Neural progenitor cell (in vitro differentiated cells): Measurements from ENCODE around the gene ZNF311. TPM values are rescaled to one million over a fixed set of nuclear protein-coding genes. Genes with fewer than 3 reads are reported as not detected.
"Not testable (repeated sequence)": the region's sequence is repeated elsewhere in the genome, so short reads cannot be mapped to it uniquely, and the experiment has no call there.

ENCODE experiments used
- DNase-seq: peaks from one replicate; pipeline ENCODE4 v3.0.0-alpha.2; 2016; ENCODE audit warnings: low spot score
- H2AFZ ChIP-seq: fragments of 200-600 bp; sonication (generic); replicated peaks from 2 replicates; pipeline ENCODE4 v1.6.1; 2016; ENCODE audit warnings: antibody characterized with exemption
- H3F3A ChIP-seq: fragments of 200-600 bp; sonication (generic); 2 replicates; pipeline ENCODE4 v1.6.1; 2016; ENCODE audit warnings: antibody characterized with exemption, low read depth
- H3K27ac ChIP-seq: fragments of 200-600 bp; sonication (generic); 2 replicates; pipeline ENCODE4 v1.5.1; 2016; ENCODE audit warnings: mild to moderate bottlenecking
- H3K27me3 ChIP-seq: fragments of 200-600 bp; sonication (generic); 2 replicates; pipeline ENCODE4 v1.6.1; 2016; ENCODE audit warnings: mild to moderate bottlenecking, moderate library complexity
- H3K36me3 ChIP-seq: fragments of 200-600 bp; sonication (generic); 2 replicates; pipeline ENCODE4 v1.5.1; 2016
- H3K4me1 ChIP-seq: fragments of 200-600 bp; sonication (generic); 2 replicates; pipeline ENCODE4 v1.6.1; 2016; ENCODE audit warnings: mixed run types
- H3K4me2 ChIP-seq: fragments of 200-600 bp; sonication (generic); 2 replicates; pipeline ENCODE4 v1.6.1; 2016
- H3K4me3 ChIP-seq: fragments of 200-600 bp; sonication (generic); 2 replicates; pipeline ENCODE4 v1.5.1; 2016
- H3K79me2 ChIP-seq: fragments of 200-600 bp; sonication (generic); 2 replicates; pipeline ENCODE4 v1.6.1; 2016; ENCODE audit warnings: low read depth
- H3K9ac ChIP-seq: fragments of 200-600 bp; sonication (generic); 2 replicates; pipeline ENCODE4 v1.6.1; 2016
- H3K9me3 ChIP-seq: fragments of 200-600 bp; sonication (generic); 2 replicates; pipeline ENCODE4 v1.5.1; 2016; ENCODE audit warnings: low read depth
- H4K20me1 ChIP-seq: fragments of 200-600 bp; sonication (generic); 2 replicates; pipeline ENCODE4 v1.6.1; 2016; ENCODE audit warnings: low read depth
- H3K27ac Mint-ChIP-seq: 3 replicates; pipeline ENCODE4 v1.8.0; 2021; ENCODE audit warnings: mixed read lengths
- H3K27me3 Mint-ChIP-seq: 2 replicates; pipeline ENCODE4 v1.8.0; 2022; ENCODE audit warnings: low read depth, mild to moderate bottlenecking, inconsistent platforms, moderate library complexity, mixed read lengths; ENCODE audit not compliant: insufficient read depth
- H3K36me3 Mint-ChIP-seq: 3 replicates; pipeline ENCODE4 v1.8.0; 2021; ENCODE audit warnings: mixed read lengths
- H3K4me1 Mint-ChIP-seq: 3 replicates; pipeline ENCODE4 v1.8.0; 2021; ENCODE audit warnings: mixed read lengths
- H3K4me3 Mint-ChIP-seq: 3 replicates; pipeline ENCODE4 v1.8.0; 2021; ENCODE audit warnings: mild to moderate bottlenecking, moderate library complexity, mixed read lengths
- H3K9me3 Mint-ChIP-seq: 3 replicates; pipeline ENCODE4 v1.8.0; 2020; ENCODE audit warnings: mixed read lengths
- CTCF ChIP-seq: fragments of 200-600 bp; sonication (generic); IDR thresholded peaks from 2 replicates; pipeline ENCODE4 v1.5.1; 2017; ENCODE audit warnings: antibody characterized with exemption, mild to moderate bottlenecking
- EZH2 ChIP-seq: fragments of 200-600 bp; sonication (generic); IDR thresholded peaks from 2 replicates; pipeline ENCODE4 v1.6.1; 2017; ENCODE audit warnings: antibody characterized with exemption, mild to moderate bottlenecking, moderate library complexity
- EZH2phosphoT487 ChIP-seq: fragments of 200-600 bp; sonication (generic); IDR thresholded peaks from 2 replicates; pipeline ENCODE4 v1.6.1; 2017; ENCODE audit warnings: antibody characterized with exemption
- total RNA-seq: library from RNA; depleted of rRNA; stranded (reverse); fragments of >200 nt; gene quantifications from 2 replicates; pipeline ENCODE4 v1.2.3, GENCODE V29; 2015; ENCODE audit warnings: low replicate concordance

Gene ZNF311
- total RNA-seq, 1 donor from 2014 or later = 1.9 TPM

GRCh38 chr6:28956331-28956730 is 48.8 kb downstream of the ZNF311 start:
- no peak overlapping the region for H3K27ac ChIP-seq
- H3K4me1 Mint-ChIP-seq = peaks cover 10% of the 10 kb centered on the region

GRCh38 chr6:28953585-28954258 is 51.4 kb downstream of the ZNF311 start:
- peaks cover 4% of the 10 kb centered on the region for H3K36me3 Mint-ChIP-seq
- peak overlapping the region; percentile 98 for H2AFZ ChIP-seq
- H3K27ac Mint-ChIP-seq = peak overlapping the region; percentile 30
- H3K9me3 Mint-ChIP-seq = peaks cover 8% of the 10 kb centered on the region
- peaks cover 10% of the 10 kb centered on the region for H3K27me3 ChIP-seq
- no peaks in the 10 kb centered on the region for H3K9me3 ChIP-seq
- TF ChIP-seq EZH2 (no peak), EZH2phosphoT487 (no peak), CTCF (no peak)
- H3K4me2 ChIP-seq = peak overlapping the region; percentile 82
- H3K4me3 Mint-ChIP-seq = peak overlapping the region; percentile 95
- H4K20me1 ChIP-seq = no peaks in the 10 kb centered on the region
- no peak overlapping the region for H3K9ac ChIP-seq
- no peaks in the 10 kb centered on the region for H3K36me3 ChIP-seq
- H3F3A ChIP-seq = peaks cover 4% of the 10 kb centered on the region
- peaks cover 20% of the 10 kb centered on the region for H3K4me1 Mint-ChIP-seq
- peak; percentile 54 for DNase-seq
- no peaks in the 10 kb centered on the region for H3K79me2 ChIP-seq
- no peaks in the 10 kb centered on the region for H3K4me1 ChIP-seq
- peaks cover 27% of the 10 kb centered on the region for H3K27me3 Mint-ChIP-seq
- no peak overlapping the region for H3K27ac ChIP-seq
- peak overlapping the region; percentile 91 for H3K4me3 ChIP-seq

More at GRCh38 chr6:28956331-28956730, 48.8 kb downstream of the ZNF311 start:
- Mint-ChIP-seq H3K4me3 (no peak overlapping the region), H3K27me3 (peaks cover 21% of the 10 kb centered on the region), H3K27ac (no peak overlapping the region), H3K36me3 (no peaks in the 10 kb centered on the region), H3K9me3 (peaks cover 14% of the 10 kb centered on the region)
- H3K27me3 ChIP-seq = peaks cover 10% of the 10 kb centered on the region
- H3K36me3 ChIP-seq = no peaks in the 10 kb centered on the region
- H3K9me3 ChIP-seq = no peaks in the 10 kb centered on the region
- H3K79me2 ChIP-seq = no peaks in the 10 kb centered on the region
- no peak overlapping the region for H3K4me3 ChIP-seq
- H3F3A ChIP-seq = peaks cover 4% of the 10 kb centered on the region
- TF ChIP-seq CTCF = no peak
- no peak for TF ChIP-seq EZH2
- no peak for TF ChIP-seq EZH2phosphoT487
- peak overlapping the region; percentile 66 for H2AFZ ChIP-seq
- H4K20me1 ChIP-seq = no peaks in the 10 kb centered on the region
- H3K9ac ChIP-seq = no peak overlapping the region
- no peak for DNase-seq
- H3K4me2 ChIP-seq = no peak overlapping the region
- H3K4me1 ChIP-seq = no peaks in the 10 kb centered on the region

GRCh38 chr6:28953039-28953584 is 52.0 kb downstream of the ZNF311 start:
- Histone ChIP-seq H3K27me3 (peaks cover 10% of the 10 kb centered on the region), H3K9me3 (no peaks in the 10 kb centered on the region), H3K4me1 (no peaks in the 10 kb centered on the region), H3K36me3 (no peaks in the 10 kb centered on the region), H3K9ac (no peak overlapping the region), H3K4me3 (peak overlapping the region; percentile 91), H3K4me2 (peak overlapping the region; percentile 82), H4K20me1 (no peaks in the 10 kb centered on the region), H3F3A (peaks cover 4% of the 10 kb centered on the region), H3K79me2 (no peaks in the 10 kb centered on the region), H2AFZ (peak overlapping the region; percentile 98), H3K27ac (no peak overlapping the region)
- Mint-ChIP-seq H3K27ac (peak overlapping the region; percentile 39), H3K4me3 (peak overlapping the region; percentile 95), H3K4me1 (peaks cover 20% of the 10 kb centered on the region), H3K36me3 (peaks cover 4% of the 10 kb centered on the region), H3K27me3 (peaks cover 27% of the 10 kb centered on the region), H3K9me3 (peaks cover 8% of the 10 kb centered on the region)
- peak; percentile 77 for DNase-seq
- TF ChIP-seq EZH2 (no peak), EZH2phosphoT487 (no peak), CTCF (no peak)

GRCh38 chr6:28949656-28950195 is 55.4 kb downstream of the ZNF311 start:
- H3K36me3 Mint-ChIP-seq, H3K27ac ChIP-seq, H3K36me3 ChIP-seq, H3K9me3 ChIP-seq, H3K4me2 ChIP-seq, H3K9ac ChIP-seq, H3K4me3 ChIP-seq, H3K27ac Mint-ChIP-seq, H3K4me3 Mint-ChIP-seq, H3K27me3 ChIP-seq, H3K9me3 Mint-ChIP-seq, H3K79me2 ChIP-seq, H4K20me1 ChIP-seq, H2AFZ ChIP-seq, H3K4me1 ChIP-seq, DNase-seq: not testable (repeated sequence)
- Mint-ChIP-seq H3K27me3 (peaks cover 26% of the 10 kb centered on the region), H3K4me1 (peaks cover 20% of the 10 kb centered on the region)
- H3F3A ChIP-seq = peaks cover 11% of the 10 kb centered on the region
